ENCODE measurements around the gene ODF2L.

ODF2L gene, protein sequence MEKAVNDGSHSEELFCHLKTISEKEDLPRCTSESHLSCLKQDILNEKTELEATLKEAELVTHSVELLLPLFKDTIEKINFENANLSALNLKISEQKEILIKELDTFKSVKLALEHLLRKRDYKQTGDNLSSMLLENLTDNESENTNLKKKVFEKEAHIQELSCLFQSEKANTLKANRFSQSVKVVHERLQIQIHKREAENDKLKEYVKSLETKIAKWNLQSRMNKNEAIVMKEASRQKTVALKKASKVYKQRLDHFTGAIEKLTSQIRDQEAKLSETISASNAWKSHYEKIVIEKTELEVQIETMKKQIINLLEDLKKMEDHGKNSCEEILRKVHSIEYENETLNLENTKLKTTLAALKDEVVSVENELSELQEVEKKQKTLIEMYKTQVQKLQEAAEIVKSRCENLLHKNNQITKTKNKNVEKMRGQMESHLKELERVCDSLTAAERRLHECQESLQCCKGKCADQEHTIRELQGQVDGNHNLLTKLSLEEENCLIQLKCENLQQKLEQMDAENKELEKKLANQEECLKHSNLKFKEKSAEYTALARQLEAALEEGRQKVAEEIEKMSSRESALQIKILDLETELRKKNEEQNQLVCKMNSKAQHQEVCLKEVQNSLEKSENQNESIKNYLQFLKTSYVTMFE

DNA sequence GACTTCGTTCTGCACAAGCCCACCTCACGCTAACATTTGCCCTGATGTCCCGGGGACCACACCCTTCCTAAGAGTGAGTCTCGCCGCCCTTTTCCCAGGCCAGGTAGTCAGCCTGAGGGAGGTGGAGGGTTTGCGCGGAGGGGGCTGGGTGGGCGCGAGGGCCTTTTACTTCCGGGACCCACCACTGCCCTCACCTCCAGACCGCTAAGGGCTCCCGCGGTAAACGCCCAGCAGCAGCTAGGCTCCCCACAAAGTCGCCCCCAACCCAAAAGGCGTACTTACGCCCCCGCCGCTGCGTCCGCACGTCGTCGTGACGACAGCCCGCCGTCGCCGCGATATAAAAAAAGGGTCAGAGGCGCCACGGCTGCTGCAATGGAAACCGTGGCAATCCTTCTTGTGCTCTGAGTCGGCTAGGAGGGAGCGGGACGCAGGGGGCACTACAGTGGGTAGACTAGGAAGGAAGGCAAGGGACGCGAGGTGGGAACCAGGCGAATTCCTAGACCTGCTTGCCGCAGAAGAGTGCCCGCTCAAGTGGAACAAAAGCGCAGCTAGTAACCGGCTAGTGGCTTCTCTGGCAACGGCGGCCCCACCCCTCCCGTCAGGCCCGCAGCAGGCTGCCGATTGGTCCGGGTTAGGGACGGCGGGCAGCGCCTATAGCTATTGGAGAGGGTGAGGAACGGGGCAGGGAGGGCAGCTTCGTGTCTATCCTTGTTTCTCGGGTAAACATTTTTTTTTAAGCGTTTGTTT, at the start of gene ODF2L:
Gene ODF2L (minus strand): TSS at position 573 of the 747 bp plus-strand sequence. CDS start 9,296 bp downstream, outside the sequence.
- no peaks in the 10 kb centered on the region for H3K9me3 Mint-ChIP-seq
- H3K27me3 Mint-ChIP-seq, result no peaks in the 10 kb centered on the region
- ATAC-seq (replicated peaks; ENCODE audit: extremely low read depth, poor library complexity, severe bottlenecking), result peak; percentile 99
- peak; percentile 75 to 80 for DNase-seq (ENCODE audit: low spot score in 2 of 2)
- peaks cover 48% of the 10 kb centered on the region for H3K4me1 Mint-ChIP-seq
- H3K36me3 Mint-ChIP-seq (ENCODE audit: insufficient read depth), result peaks cover 9% of the 10 kb centered on the region
- H3K4me3 Mint-ChIP-seq, result peak within 1 kb of the TSS; percentile 87
- peak within 1 kb of the TSS; percentile 87 for H3K27ac Mint-ChIP-seq (ENCODE audit: low read depth)

DNA sequence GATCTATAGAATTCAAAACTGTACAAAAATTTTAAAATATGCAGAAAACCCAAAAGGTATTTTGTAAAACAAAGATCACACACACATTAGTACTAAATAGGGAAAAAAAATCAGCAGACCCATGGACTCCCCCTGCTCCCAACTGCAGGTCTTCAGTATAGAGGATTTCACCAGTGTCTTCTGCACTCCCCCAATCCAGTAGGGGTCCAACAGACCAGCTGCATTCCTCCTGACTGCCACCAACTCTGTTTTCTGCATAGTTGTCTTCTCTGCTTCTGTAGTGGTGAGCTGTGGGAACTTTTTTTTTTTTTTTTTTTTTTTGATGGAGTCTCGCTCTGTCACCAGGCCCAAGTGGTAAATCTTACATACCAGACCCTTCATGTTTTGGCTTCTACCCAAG, 49.8 kb upstream of the ODF2L start:
- Mint-ChIP-seq H3K4me1 (no peaks in the 10 kb centered on the region), H3K4me3 (no peak overlapping the region), H3K27me3 (peaks cover 12% of the 10 kb centered on the region), H3K36me3 (ENCODE audit: insufficient read depth) (no peaks in the 10 kb centered on the region), H3K9me3 (no peaks in the 10 kb centered on the region), H3K27ac (ENCODE audit: low read depth) (no peak overlapping the region)
- ATAC-seq (replicated peaks; ENCODE audit: extremely low read depth, poor library complexity, severe bottlenecking) (no peak), DNase-seq (ENCODE audit: low spot score in 2 of 2) (no peak)

DNA sequence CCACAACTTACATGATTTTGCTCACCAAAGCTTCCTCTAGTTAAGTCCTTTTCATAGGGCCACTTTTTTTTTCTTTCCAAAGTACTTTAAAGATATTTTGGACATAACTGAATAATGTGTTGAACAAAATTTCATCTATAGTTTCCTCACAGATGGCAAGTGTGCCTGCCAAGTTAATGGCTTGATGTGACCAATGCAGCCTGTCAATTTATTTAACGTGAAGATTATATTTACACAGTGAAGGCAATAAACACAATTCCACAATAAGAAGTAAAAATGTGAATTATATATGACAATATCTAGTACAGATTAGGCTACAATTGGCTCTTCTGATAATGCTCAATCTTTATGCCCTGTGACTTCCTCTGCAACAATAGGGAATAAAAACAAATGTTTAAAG, 45.9 kb upstream of the ODF2L start:
- ATAC-seq (replicated peaks; ENCODE audit: extremely low read depth, poor library complexity, severe bottlenecking) (no peak), DNase-seq (ENCODE audit: low spot score in 2 of 2) (no peak)
- Mint-ChIP-seq H3K4me1 (no peaks in the 10 kb centered on the region), H3K36me3 (ENCODE audit: insufficient read depth) (no peaks in the 10 kb centered on the region), H3K27me3 (peaks cover 33% of the 10 kb centered on the region), H3K9me3 (no peaks in the 10 kb centered on the region), H3K27ac (ENCODE audit: low read depth) (no peak overlapping the region), H3K4me3 (no peak overlapping the region)

DNA sequence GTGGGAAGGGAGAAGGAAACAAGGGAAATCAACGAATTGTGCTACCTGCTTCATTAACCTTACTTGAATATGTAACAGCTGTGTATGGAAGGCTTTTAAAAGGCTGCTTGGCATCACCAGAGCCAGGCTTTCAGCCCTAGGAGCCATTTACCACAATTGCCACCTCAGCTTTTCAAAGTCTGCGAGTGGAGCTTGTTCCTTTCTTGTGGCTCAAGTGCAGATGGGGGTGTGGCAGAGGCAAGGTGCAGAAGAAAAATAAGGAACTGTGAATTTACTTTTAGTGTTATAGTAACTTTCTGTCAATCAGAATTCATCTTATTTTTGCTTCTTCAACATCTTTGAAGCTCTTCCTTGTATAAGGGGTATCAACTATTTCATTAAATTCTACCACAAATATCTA, 45.5 kb upstream of the ODF2L start:
- DNase-seq (ENCODE audit: low spot score in 2 of 2) (no peak), ATAC-seq (replicated peaks; ENCODE audit: extremely low read depth, poor library complexity, severe bottlenecking) (peak; percentile 58)
- Mint-ChIP-seq H3K27me3 (peaks cover 33% of the 10 kb centered on the region), H3K27ac (ENCODE audit: low read depth) (no peak overlapping the region), H3K4me1 (no peaks in the 10 kb centered on the region), H3K4me3 (no peak overlapping the region), H3K9me3 (no peaks in the 10 kb centered on the region), H3K36me3 (ENCODE audit: insufficient read depth) (no peaks in the 10 kb centered on the region)

DNA sequence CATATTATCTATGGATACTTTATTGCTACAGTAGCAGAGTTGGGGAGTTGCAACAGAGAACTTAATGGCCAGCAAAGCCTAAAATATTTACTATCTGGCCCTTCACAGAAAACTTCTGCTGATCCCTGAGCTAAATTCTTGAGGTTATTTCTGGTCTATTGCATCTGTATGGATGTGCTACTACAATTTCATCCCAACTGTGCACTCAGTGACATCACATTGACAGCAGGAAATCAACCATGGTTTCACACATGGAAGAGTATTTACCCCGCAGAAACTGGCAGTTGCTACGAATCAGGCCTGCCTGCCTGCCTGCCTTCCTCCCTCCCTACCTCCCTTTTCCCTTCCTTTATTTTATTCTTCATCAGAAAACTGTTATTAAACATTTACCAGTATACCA, 39.9 kb upstream of the ODF2L start:
- Mint-ChIP-seq H3K4me1 (no peaks in the 10 kb centered on the region), H3K4me3 (no peak overlapping the region), H3K36me3 (ENCODE audit: insufficient read depth) (no peaks in the 10 kb centered on the region), H3K27me3 (peaks cover 28% of the 10 kb centered on the region), H3K27ac (ENCODE audit: low read depth) (no peak overlapping the region), H3K9me3 (no peaks in the 10 kb centered on the region)
- ATAC-seq (replicated peaks; ENCODE audit: extremely low read depth, poor library complexity, severe bottlenecking), result no peak
- no peak for DNase-seq (ENCODE audit: low spot score in 2 of 2)

DNA sequence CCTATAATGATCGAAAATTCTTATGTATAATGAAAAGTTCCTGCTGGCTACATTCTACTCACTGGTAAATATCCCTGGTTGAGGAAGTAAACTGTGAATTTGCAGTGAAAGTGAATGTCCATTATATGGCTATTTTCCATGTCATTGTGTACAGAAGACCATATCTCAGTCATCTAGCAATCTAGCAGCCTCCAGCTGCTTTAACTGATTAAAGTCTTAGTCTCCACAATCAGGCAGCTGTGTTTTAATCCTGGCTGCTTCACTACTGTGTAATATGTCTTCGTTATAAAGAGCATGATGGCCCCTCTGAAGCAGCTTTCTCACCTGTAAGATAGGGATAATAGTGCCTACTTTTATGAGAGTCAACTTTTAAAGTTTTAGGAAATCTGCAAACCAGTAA, 39.2 kb upstream of the ODF2L start:
- no peak for ATAC-seq (replicated peaks; ENCODE audit: extremely low read depth, poor library complexity, severe bottlenecking)
- H3K4me1 Mint-ChIP-seq, result no peaks in the 10 kb centered on the region

DNA sequence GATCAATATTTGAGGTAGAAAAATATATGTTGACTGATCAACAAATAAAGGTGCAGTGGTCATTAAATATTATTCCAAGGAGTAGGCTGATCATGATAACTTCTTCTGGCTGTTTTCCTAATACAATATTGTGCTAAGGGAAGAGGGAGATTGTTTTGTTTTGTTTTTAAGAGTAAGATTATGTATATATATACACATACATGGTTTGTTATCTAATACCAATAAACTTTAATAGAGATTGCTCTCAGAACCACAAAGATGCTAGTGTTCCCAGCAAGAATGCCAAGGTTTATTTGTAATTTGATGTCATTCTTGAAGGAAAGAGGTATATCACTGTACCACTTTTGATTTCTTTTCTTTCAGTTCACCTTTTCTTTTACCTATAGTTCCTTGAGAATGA, 37.9 kb upstream of the ODF2L start:
- H3K4me1 Mint-ChIP-seq, result no peaks in the 10 kb centered on the region
- DNase-seq (ENCODE audit: low spot score in 2 of 2) (no peak), ATAC-seq (replicated peaks; ENCODE audit: extremely low read depth, poor library complexity, severe bottlenecking) (no peak)
- no peak overlapping the region for H3K4me3 Mint-ChIP-seq
- H3K27ac Mint-ChIP-seq (ENCODE audit: low read depth), result no peak overlapping the region
- peaks cover 27% of the 10 kb centered on the region for H3K27me3 Mint-ChIP-seq
- no peaks in the 10 kb centered on the region for H3K9me3 Mint-ChIP-seq
- no peaks in the 10 kb centered on the region for H3K36me3 Mint-ChIP-seq (ENCODE audit: insufficient read depth)

More for the DNA sequence above, 39.2 kb upstream of the ODF2L start:
- H3K4me3 Mint-ChIP-seq, result no peak overlapping the region
- H3K9me3 Mint-ChIP-seq, result no peaks in the 10 kb centered on the region
- no peak for DNase-seq (ENCODE audit: low spot score in 2 of 2)
- H3K27me3 Mint-ChIP-seq, result peaks cover 28% of the 10 kb centered on the region
- H3K27ac Mint-ChIP-seq (ENCODE audit: low read depth), result no peak overlapping the region
- H3K36me3 Mint-ChIP-seq (ENCODE audit: insufficient read depth), result no peaks in the 10 kb centered on the region

DNA sequence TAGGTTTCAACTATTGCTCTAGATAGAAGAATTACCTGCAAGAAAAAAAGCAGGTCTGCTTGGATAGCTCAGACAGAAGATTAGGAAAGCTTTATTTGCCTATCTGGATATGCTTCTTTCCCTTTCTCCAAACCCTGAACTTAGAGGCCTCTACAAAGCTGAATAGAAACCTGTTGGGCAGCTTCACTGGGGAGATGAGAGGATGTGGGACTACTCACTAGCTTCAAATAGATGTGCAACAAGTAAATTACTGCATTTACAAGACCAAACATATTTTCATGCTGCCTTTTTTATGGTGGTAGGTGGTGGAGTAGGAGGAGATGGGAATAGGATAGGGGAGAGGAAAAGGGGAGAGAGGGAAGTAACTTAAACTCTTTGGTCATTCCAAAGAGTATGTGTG, 34.3 kb upstream of the ODF2L start:
- Mint-ChIP-seq H3K27ac (ENCODE audit: low read depth) (no peak overlapping the region), H3K36me3 (ENCODE audit: insufficient read depth) (no peaks in the 10 kb centered on the region), H3K4me1 (no peaks in the 10 kb centered on the region), H3K27me3 (no peaks in the 10 kb centered on the region), H3K9me3 (no peaks in the 10 kb centered on the region), H3K4me3 (no peak overlapping the region)
- ATAC-seq (replicated peaks; ENCODE audit: extremely low read depth, poor library complexity, severe bottlenecking) (no peak), DNase-seq (ENCODE audit: low spot score in 2 of 2) (no peak)

DNA sequence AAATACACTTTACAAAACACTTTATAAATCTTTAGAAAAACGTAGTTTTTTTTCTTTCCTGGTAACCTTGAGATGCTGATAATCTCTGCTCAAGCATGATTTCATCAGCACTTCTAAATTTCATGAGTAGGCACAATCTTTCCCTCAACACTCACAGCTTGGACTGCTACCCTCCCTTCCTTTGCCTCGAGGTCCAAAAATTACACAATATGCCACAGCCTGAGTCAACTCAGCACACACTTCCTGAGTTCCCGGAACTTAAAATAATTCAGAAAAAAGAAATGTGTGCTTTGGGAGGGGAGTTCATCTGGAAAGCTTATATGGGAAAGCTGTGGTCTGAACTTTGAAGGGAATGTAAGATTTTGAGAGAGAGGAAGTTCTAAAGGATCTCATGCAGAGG, 33.7 kb upstream of the ODF2L start:
- DNase-seq (ENCODE audit: low spot score in 2 of 2), result no peak
- H3K36me3 Mint-ChIP-seq (ENCODE audit: insufficient read depth), result no peaks in the 10 kb centered on the region
- no peak overlapping the region for H3K27ac Mint-ChIP-seq (ENCODE audit: low read depth)
- no peaks in the 10 kb centered on the region for H3K9me3 Mint-ChIP-seq
- no peak for ATAC-seq (replicated peaks; ENCODE audit: extremely low read depth, poor library complexity, severe bottlenecking)
- H3K4me3 Mint-ChIP-seq, result no peak overlapping the region
- H3K4me1 Mint-ChIP-seq, result no peaks in the 10 kb centered on the region
- no peaks in the 10 kb centered on the region for H3K27me3 Mint-ChIP-seq

DNA sequence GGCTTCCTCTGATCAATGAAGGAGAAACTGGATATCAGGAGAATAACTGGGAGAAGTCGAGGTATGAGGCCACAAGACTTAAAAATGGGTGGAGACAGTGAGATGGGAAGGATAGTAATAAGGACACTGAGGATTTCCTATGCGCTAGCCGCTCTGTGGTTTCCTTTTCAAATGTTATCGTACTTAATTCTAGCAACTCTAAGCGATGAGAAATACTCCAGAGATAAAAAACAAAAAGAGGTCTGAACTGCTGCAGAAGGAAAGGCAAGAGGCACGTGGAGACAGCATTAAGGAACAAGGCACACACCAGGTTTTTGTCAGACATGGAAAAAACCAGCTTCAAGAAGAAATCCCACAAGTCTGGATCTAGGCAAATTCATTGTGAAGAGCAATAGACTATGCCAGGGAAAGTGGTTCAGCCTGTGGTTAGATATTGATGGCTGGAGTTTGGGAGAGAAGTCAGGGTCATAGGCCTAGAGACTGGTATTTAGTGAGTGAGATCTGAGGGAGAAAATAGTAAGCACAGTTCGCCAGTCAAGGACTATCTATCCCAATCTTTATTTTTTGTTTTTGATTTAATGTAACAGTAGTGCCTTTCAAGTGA, 33.1 kb upstream of the ODF2L start:
- no peaks in the 10 kb centered on the region for H3K4me1 Mint-ChIP-seq
- no peak for ATAC-seq (replicated peaks; ENCODE audit: extremely low read depth, poor library complexity, severe bottlenecking)
- H3K36me3 Mint-ChIP-seq (ENCODE audit: insufficient read depth), result no peaks in the 10 kb centered on the region
- H3K4me3 Mint-ChIP-seq, result no peak overlapping the region
- DNase-seq (ENCODE audit: low spot score in 2 of 2), result no peak
- no peaks in the 10 kb centered on the region for H3K27me3 Mint-ChIP-seq
- H3K9me3 Mint-ChIP-seq, result no peaks in the 10 kb centered on the region
- H3K27ac Mint-ChIP-seq (ENCODE audit: low read depth), result no peak overlapping the region

DNA sequence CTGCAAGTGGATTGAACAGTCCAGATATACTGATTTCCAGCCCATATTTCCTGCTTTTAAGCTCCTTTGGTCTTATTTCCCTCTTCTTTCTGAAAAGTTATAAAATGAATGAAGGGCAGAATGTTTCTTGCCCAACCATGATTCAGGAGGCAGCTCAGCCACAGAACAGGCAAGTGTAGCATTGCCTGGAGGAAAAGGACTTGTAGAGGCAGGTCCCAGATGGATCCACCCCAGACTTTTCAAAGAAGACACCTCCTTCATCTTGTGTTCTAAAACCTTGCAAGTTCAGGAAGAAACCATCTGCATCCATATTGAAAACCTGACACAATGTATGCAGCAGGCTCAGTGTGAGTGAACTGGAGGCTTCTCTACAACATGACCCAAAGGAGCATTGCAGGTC, 27.8 kb upstream of the ODF2L start, which contains the start of gene CLCA2:
Gene CLCA2 (plus strand): TSS at position 299 of the 400 bp plus-strand sequence. CDS start 77 bp downstream, at position 376.
- H3K4me1 Mint-ChIP-seq, result peaks cover 6% of the 10 kb centered on the region
- H3K9me3 Mint-ChIP-seq, result no peaks in the 10 kb centered on the region
- no peak within 1 kb of the TSS for H3K4me3 Mint-ChIP-seq
- no peaks in the 10 kb centered on the region for H3K27me3 Mint-ChIP-seq
- no peaks in the 10 kb centered on the region for H3K36me3 Mint-ChIP-seq (ENCODE audit: insufficient read depth)
- no peak for ATAC-seq (replicated peaks; ENCODE audit: extremely low read depth, poor library complexity, severe bottlenecking)
- H3K27ac Mint-ChIP-seq (ENCODE audit: low read depth), result no peak within 1 kb of the TSS
- no peak for DNase-seq (ENCODE audit: low spot score in 2 of 2)

DNA sequence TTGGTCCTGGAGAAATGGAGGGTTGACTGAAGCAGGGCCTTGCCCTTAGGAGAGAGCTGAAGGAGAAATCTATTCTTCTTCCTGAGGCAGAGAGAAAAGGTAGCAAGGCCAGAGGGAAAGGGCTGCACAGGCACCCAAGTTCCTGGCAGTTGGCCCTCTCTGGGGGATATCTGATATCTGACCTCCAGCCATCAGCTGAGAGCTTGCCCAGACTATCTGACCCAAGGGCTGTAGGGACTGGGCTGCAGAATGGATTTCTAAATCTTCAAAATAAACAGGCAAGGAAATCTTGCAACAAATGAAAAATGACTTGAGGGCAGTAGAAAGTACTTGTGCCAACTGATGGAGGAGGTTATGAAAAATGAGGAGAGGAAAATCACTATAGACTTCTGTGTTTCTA, 27.4 kb upstream of the ODF2L start:
- peaks cover 6% of the 10 kb centered on the region for H3K4me1 Mint-ChIP-seq

More for the DNA sequence above, 27.4 kb upstream of the ODF2L start:
- Mint-ChIP-seq H3K4me3 (no peak overlapping the region), H3K27me3 (no peaks in the 10 kb centered on the region), H3K27ac (ENCODE audit: low read depth) (no peak overlapping the region), H3K36me3 (ENCODE audit: insufficient read depth) (no peaks in the 10 kb centered on the region), H3K9me3 (no peaks in the 10 kb centered on the region)
- DNase-seq (ENCODE audit: low spot score in 2 of 2) (no peak), ATAC-seq (replicated peaks; ENCODE audit: extremely low read depth, poor library complexity, severe bottlenecking) (no peak)

Measured in central memory CD8-positive, alpha-beta T cell (primary cell).